GM23338 (cell line): Measurements from ENCODE around the gene JAK3. TPM values are rescaled to one million over a fixed set of nuclear protein-coding genes. Genes with fewer than 3 reads are reported as not detected.

Source experiments
- ATAC-seq: fragments of 200-7000 bp; cut with Tn5 transposase; 3 replicates; pipeline ENCODE4 v1.9.1; 2020
- DNase-seq: peaks from one replicate; pipeline ENCODE4 v3.0.0-alpha.2; 2015; ENCODE audit warnings: low spot score
- H2AFZ ChIP-seq: fragments of 200-600 bp; sonication (generic); 2 replicates; pipeline ENCODE4 v1.8.0; 2016; ENCODE audit warnings: antibody characterized with exemption, mild to moderate bottlenecking, moderate library complexity
- H3F3A ChIP-seq: fragments of 200-600 bp; sonication (generic); replicated peaks from 2 replicates; pipeline ENCODE4 v1.8.0; 2017; ENCODE audit warnings: antibody characterized with exemption, mixed run types, low read depth
- H3K27ac ChIP-seq: fragments of 200-600 bp; sonication (generic); 2 replicates; pipeline ENCODE4 v1.6.1; 2016; ENCODE audit warnings: low read depth
- H3K27me3 ChIP-seq: fragments of 200-600 bp; sonication (generic); 2 replicates; pipeline ENCODE4 v1.8.0; 2016; ENCODE audit warnings: mild to moderate bottlenecking, mixed run types, moderate library complexity; ENCODE audit not compliant: insufficient read depth
- H3K36me3 ChIP-seq: fragments of 200-600 bp; sonication (generic); 2 replicates; pipeline ENCODE4 v1.8.0; 2016; ENCODE audit warnings: mild to moderate bottlenecking; ENCODE audit not compliant: insufficient read depth
- H3K4me1 ChIP-seq: fragments of 200-600 bp; sonication (generic); 2 replicates; pipeline ENCODE4 v1.8.0; 2016; ENCODE audit warnings: mild to moderate bottlenecking, moderate library complexity; ENCODE audit not compliant: insufficient read depth
- H3K4me2 ChIP-seq: fragments of 200-600 bp; sonication (generic); 2 replicates; pipeline ENCODE4 v1.7.1; 2017; ENCODE audit warnings: mixed run types
- H3K4me3 ChIP-seq: fragments of 200-600 bp; sonication (generic); 2 replicates; pipeline ENCODE4 v1.6.1; 2016; ENCODE audit warnings: mixed run types
- H3K79me2 ChIP-seq: fragments of 200-600 bp; sonication (generic); replicated peaks from 2 replicates; pipeline ENCODE4 v1.8.0; 2017; ENCODE audit warnings: mild to moderate bottlenecking; ENCODE audit not compliant: insufficient read depth
- H3K9me2 ChIP-seq: fragments of 200-600 bp; sonication (generic); 2 replicates; pipeline ENCODE4 v1.8.0; 2017; ENCODE audit not compliant: insufficient read depth
- H4K20me1 ChIP-seq: fragments of 200-600 bp; sonication (generic); replicated peaks from 2 replicates; pipeline ENCODE4 v1.8.0; 2017; ENCODE audit warnings: mild to moderate bottlenecking; ENCODE audit not compliant: insufficient read depth
- H3K27ac Mint-ChIP-seq: 2 replicates; pipeline ENCODE4 v1.8.0; 2020; ENCODE audit warnings: inconsistent platforms, mild to moderate bottlenecking, moderate library complexity, mixed read lengths
- H3K27me3 Mint-ChIP-seq: 3 replicates; pipeline ENCODE4 v1.8.0; 2022; ENCODE audit warnings: low read depth, mild to moderate bottlenecking, moderate library complexity, mixed read lengths, inconsistent platforms; ENCODE audit not compliant: insufficient read depth, poor library complexity
- H3K36me3 Mint-ChIP-seq: 3 replicates; pipeline ENCODE4 v1.8.0; 2021; ENCODE audit warnings: low read depth, mild to moderate bottlenecking, inconsistent platforms, moderate library complexity, mixed read lengths
- H3K4me1 Mint-ChIP-seq: 3 replicates; pipeline ENCODE4 v1.8.0; 2020; ENCODE audit warnings: mild to moderate bottlenecking, inconsistent platforms, mixed read lengths
- H3K4me3 Mint-ChIP-seq: 3 replicates; pipeline ENCODE4 v1.8.0; 2021; ENCODE audit warnings: moderate library complexity, mild to moderate bottlenecking, inconsistent platforms, mixed read lengths
- H3K9me3 Mint-ChIP-seq: 3 replicates; pipeline ENCODE4 v1.8.0; 2020; ENCODE audit warnings: moderate library complexity, mild to moderate bottlenecking, inconsistent platforms, mixed read lengths
- CREB1 ChIP-seq: fragments of 250-450 bp; sonication (Bioruptor Pico); IDR thresholded peaks from 2 replicates; pipeline ENCODE4 v1.5.0; 2020; ENCODE audit warnings: low read depth, mild to moderate bottlenecking, moderate library complexity
- EZH2 ChIP-seq: fragments of 200-600 bp; sonication (generic); IDR thresholded peaks from one replicate; pipeline ENCODE4 v1.8.0; 2017; ENCODE audit warnings: antibody characterized with exemption, mild to moderate bottlenecking, low read depth; ENCODE audit not compliant: unreplicated experiment
- EZH2phosphoT487 ChIP-seq: fragments of 200-600 bp; sonication (generic); IDR thresholded peaks from one replicate; pipeline ENCODE4 v1.8.1; 2018; ENCODE audit warnings: antibody characterized with exemption; ENCODE audit not compliant: unreplicated experiment
- NANOG ChIP-seq: IDR thresholded peaks from 2 replicates; pipeline ENCODE4 v1.6.1; 2016; ENCODE audit warnings: antibody characterized with exemption, borderline replicate concordance
- POLR2AphosphoS5 ChIP-seq: IDR thresholded peaks from 2 replicates; pipeline ENCODE4 v1.6.1; 2016; ENCODE audit warnings: antibody characterized with exemption, low read depth
- STAT1 ChIP-seq: IDR thresholded peaks from one replicate; pipeline ENCODE4 v1.6.1; 2016; ENCODE audit warnings: antibody characterized with exemption; ENCODE audit not compliant: unreplicated experiment
- long read RNA-seq: library from polyadenylated mRNA; unstranded; transcript quantifications from one replicate; pipeline ENCODE4 v2.0.0, GENCODE V29; 2020; ENCODE audit not compliant: unreplicated experiment
- polyA plus RNA-seq: library from polyadenylated mRNA; unstranded; fragments of >200 nt; fragmentation: Nextera tagmentation; extraction: Ambion mirVana; gene quantifications from 2 replicates; pipeline ENCODE4 v1.2.1, GENCODE V29; 2016
- total RNA-seq: library from RNA; depleted of rRNA; stranded (reverse); fragments of >200 nt; shearing (Covaris generic); gene quantifications from 2 replicates; pipeline ENCODE4 v1.2.3, GENCODE V29; 2014; rRNA removed
- TF ChIP-seq, protein P1 (sequence below): fragments of 250-450 bp; sonication (Bioruptor Pico); IDR thresholded peaks from 2 replicates; pipeline ENCODE4 v1.5.0; 2020; ENCODE audit warnings: mild to moderate bottlenecking, moderate library complexity
- TF ChIP-seq, protein P2 (sequence below): IDR thresholded peaks from one replicate; pipeline ENCODE4 v1.6.1; 2018; ENCODE audit warnings: antibody characterized with exemption; ENCODE audit not compliant: unreplicated experiment

JAK3 gene
- total RNA-seq, result 4.2 and 5.4 TPM in 2 replicates
- 2.8 and 2.9 TPM in 2 replicates for polyA plus RNA-seq
- long read RNA-seq, partial matches to known transcripts, result 0 of 2 reads
- long read RNA-seq, other reads (novel, unspliced or antisense), result 2 of 2 reads

DNA sequence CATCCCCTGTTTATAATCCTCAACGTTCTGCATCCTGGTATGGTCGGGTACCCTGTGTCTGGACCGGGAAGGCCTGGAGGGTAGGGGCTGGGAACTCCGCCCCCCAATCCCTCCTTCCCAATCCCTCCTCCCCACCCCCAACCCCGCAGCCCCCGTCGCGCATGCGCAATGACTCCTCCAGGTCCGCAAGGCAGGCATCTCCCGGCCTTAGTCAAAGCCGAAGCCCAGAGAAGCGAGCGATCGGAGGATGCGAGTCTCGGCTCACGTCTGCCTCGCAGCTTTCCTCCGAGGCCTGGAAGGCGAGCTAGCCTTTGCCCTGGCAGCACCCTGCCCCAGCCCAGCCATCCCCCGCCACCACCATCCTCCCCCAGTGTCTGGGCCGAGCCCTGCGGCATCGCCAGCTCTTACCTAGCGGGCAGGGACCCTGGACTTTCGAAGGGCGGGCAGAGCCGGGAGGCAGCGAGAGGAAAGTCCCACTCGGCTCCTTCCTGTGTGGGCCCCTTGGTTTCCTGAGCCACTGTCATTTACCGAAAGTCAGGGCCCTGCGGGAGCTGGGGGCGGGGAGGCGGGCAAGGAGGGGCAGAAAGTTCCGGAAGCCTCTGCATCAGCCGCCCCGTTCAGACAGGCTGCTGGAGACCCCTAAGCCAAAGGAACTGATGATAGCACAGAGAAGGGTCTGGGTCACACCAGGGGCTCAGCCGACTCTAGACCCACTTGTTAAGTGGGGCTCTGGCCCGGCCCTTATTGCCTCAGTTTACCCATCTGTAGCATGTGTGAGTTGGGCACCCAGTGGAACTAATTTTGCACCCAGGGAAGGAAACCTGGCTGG is at the start of gene JAK3:
Gene JAK3 (minus strand): TSS at position 445 of the 829 bp plus-strand sequence. CDS start 3,565 bp downstream, outside the sequence.
- DNase-seq (peak; percentile 94), ATAC-seq (peak; percentile 84)
- H3K79me2 ChIP-seq, result no peaks in the 10 kb centered on the region
- H3K9me2 ChIP-seq, result no peaks in the 10 kb centered on the region
- 0 out of 2 replicates have a peak, but pooled peaks cover 5% of the 10 kb centered on the region for H3F3A ChIP-seq
- H2AFZ ChIP-seq, result peak within 1 kb of the TSS; percentile 94
- H3K4me1 Mint-ChIP-seq, result peaks cover 4% of the 10 kb centered on the region
- H3K4me3 ChIP-seq, result peak within 1 kb of the TSS; percentile 59
- H3K27ac ChIP-seq, result no peak within 1 kb of the TSS
- H3K4me3 Mint-ChIP-seq, result peak within 1 kb of the TSS; percentile 54; the same call in 2 of the 3 replicates
- no peak within 1 kb of the TSS for H3K27ac Mint-ChIP-seq
- TF ChIP-seq POLR2AphosphoS5 (peak; percentile 75), EZH2phosphoT487 (no peak), CREB1 (CRISPR knock-in tag) (no peak)
- H3K27me3 ChIP-seq, result peaks cover 7% of the 10 kb centered on the region; the same call in 1 of the 2 replicates
- H4K20me1 ChIP-seq, result no peaks in the 10 kb centered on the region
- H3K36me3 ChIP-seq, result no peaks in the 10 kb centered on the region
- no peaks in the 10 kb centered on the region for H3K36me3 Mint-ChIP-seq
- H3K9me3 Mint-ChIP-seq, result no peaks in the 10 kb centered on the region; the same call in 2 of the 3 replicates
- peaks cover 19% of the 10 kb centered on the region for H3K27me3 Mint-ChIP-seq
- H3K4me1 ChIP-seq, result peaks cover 6% of the 10 kb centered on the region; the same call in 1 of the 2 replicates
- H3K4me2 ChIP-seq, result peak within 1 kb of the TSS; percentile 83

DNA sequence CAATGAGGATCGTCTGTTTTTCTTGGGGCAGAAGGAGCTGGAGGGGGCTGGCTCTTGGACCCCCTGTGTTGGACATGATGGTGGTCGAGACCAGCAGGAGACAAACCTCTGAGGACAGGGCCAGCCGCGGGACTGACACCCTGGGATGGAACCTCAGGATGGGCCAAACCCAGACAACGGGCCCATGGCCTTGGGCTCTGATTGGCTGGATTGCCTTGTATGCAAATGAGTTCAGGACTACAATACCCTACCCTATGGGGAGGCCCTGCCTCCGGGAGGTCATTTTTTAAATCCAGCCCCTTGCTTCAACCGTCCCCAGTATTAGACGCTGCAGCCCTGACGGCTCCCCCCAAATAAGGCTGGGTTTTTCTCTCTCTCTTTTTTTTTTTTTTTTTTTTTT is 46.0 kb upstream of the JAK3 start:
- Mint-ChIP-seq H3K4me3 (no peak overlapping the region), H3K27ac (no peak overlapping the region), H3K36me3 (no peaks in the 10 kb centered on the region), H3K27me3 (peaks cover 9% of the 10 kb centered on the region), H3K4me1 (no peaks in the 10 kb centered on the region; the same call in 2 of the 3 replicates), H3K9me3 (peaks cover under 1% of the 10 kb centered on the region; the same call in 1 of the 3 replicates)
- ATAC-seq (no peak), DNase-seq (peak; percentile 21)
- Histone ChIP-seq H3K27me3 (no peaks in the 10 kb centered on the region), H4K20me1 (no peaks in the 10 kb centered on the region; the same call in 1 of the 2 replicates), H3K9me2 (no peaks in the 10 kb centered on the region), H3K36me3 (no peaks in the 10 kb centered on the region), H3F3A (no peaks in the 10 kb centered on the region), H2AFZ (no peak overlapping the region), H3K79me2 (no peaks in the 10 kb centered on the region), H3K27ac (no peak overlapping the region), H3K4me2 (no peak overlapping the region), H3K4me3 (no peak overlapping the region), H3K4me1 (peaks cover 7% of the 10 kb centered on the region; the same call in 1 of the 2 replicates)
- no peak for TF ChIP-seq EZH2
- TF ChIP-seq, protein P1, sequence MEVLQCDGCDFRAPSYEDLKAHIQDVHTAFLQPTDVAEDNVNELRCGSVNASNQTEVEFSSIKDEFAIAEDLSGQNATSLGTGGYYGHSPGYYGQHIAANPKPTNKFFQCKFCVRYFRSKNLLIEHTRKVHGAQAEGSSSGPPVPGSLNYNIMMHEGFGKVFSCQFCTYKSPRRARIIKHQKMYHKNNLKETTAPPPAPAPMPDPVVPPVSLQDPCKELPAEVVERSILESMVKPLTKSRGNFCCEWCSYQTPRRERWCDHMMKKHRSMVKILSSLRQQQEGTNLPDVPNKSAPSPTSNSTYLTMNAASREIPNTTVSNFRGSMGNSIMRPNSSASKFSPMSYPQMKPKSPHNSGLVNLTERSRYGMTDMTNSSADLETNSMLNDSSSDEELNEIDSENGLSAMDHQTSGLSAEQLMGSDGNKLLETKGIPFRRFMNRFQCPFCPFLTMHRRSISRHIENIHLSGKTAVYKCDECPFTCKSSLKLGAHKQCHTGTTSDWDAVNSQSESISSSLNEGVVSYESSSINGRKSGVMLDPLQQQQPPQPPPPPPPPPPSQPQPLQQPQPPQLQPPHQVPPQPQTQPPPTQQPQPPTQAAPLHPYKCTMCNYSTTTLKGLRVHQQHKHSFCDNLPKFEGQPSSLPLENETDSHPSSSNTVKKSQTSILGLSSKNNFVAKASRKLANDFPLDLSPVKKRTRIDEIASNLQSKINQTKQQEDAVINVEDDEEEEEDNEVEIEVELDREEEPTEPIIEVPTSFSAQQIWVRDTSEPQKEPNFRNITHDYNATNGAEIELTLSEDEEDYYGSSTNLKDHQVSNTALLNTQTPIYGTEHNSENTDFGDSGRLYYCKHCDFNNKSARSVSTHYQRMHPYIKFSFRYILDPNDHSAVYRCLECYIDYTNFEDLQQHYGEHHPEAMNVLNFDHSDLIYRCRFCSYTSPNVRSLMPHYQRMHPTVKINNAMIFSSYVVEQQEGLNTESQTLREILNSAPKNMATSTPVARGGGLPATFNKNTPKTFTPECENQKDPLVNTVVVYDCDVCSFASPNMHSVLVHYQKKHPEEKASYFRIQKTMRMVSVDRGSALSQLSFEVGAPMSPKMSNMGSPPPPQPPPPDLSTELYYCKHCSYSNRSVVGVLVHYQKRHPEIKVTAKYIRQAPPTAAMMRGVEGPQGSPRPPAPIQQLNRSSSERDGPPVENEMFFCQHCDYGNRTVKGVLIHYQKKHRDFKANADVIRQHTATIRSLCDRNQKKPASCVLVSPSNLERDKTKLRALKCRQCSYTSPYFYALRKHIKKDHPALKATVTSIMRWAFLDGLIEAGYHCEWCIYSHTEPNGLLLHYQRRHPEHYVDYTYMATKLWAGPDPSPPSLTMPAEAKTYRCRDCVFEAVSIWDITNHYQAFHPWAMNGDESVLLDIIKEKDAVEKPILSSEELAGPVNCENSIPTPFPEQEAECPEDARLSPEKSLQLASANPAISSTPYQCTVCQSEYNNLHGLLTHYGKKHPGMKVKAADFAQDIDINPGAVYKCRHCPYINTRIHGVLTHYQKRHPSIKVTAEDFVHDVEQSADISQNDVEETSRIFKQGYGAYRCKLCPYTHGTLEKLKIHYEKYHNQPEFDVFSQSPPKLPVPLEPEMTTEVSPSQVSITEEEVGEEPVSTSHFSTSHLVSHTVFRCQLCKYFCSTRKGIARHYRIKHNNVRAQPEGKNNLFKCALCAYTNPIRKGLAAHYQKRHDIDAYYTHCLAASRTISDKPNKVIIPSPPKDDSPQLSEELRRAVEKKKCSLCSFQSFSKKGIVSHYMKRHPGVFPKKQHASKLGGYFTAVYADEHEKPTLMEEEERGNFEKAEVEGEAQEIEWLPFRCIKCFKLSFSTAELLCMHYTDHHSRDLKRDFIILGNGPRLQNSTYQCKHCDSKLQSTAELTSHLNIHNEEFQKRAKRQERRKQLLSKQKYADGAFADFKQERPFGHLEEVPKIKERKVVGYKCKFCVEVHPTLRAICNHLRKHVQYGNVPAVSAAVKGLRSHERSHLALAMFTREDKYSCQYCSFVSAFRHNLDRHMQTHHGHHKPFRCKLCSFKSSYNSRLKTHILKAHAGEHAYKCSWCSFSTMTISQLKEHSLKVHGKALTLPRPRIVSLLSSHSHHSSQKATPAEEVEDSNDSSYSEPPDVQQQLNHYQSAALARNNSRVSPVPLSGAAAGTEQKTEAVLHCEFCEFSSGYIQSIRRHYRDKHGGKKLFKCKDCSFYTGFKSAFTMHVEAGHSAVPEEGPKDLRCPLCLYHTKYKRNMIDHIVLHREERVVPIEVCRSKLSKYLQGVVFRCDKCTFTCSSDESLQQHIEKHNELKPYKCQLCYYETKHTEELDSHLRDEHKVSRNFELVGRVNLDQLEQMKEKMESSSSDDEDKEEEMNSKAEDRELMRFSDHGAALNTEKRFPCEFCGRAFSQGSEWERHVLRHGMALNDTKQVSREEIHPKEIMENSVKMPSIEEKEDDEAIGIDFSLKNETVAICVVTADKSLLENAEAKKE (CRISPR knock-in tag), result no peak
- no peak for TF ChIP-seq STAT1
- TF ChIP-seq EZH2phosphoT487, result no peak
- TF ChIP-seq, protein P2, sequence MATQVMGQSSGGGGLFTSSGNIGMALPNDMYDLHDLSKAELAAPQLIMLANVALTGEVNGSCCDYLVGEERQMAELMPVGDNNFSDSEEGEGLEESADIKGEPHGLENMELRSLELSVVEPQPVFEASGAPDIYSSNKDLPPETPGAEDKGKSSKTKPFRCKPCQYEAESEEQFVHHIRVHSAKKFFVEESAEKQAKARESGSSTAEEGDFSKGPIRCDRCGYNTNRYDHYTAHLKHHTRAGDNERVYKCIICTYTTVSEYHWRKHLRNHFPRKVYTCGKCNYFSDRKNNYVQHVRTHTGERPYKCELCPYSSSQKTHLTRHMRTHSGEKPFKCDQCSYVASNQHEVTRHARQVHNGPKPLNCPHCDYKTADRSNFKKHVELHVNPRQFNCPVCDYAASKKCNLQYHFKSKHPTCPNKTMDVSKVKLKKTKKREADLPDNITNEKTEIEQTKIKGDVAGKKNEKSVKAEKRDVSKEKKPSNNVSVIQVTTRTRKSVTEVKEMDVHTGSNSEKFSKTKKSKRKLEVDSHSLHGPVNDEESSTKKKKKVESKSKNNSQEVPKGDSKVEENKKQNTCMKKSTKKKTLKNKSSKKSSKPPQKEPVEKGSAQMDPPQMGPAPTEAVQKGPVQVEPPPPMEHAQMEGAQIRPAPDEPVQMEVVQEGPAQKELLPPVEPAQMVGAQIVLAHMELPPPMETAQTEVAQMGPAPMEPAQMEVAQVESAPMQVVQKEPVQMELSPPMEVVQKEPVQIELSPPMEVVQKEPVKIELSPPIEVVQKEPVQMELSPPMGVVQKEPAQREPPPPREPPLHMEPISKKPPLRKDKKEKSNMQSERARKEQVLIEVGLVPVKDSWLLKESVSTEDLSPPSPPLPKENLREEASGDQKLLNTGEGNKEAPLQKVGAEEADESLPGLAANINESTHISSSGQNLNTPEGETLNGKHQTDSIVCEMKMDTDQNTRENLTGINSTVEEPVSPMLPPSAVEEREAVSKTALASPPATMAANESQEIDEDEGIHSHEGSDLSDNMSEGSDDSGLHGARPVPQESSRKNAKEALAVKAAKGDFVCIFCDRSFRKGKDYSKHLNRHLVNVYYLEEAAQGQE, result no peak
- TF ChIP-seq POLR2AphosphoS5, result no peak
- TF ChIP-seq NANOG, result no peak
- TF ChIP-seq CREB1 (CRISPR knock-in tag), result no peak
